ENCODE results near the gene ATP8A1.

GRCh38 chr4:42396361-42396751 lies 260.5 kb downstream of the ATP8A1 start:
- TF ChIP-seq CTCF (conservative IDR thresholded peaks at IDR 0.05; ENCODE audit: low read depth, low read length) (no peak), CEBPB (IDR thresholded peaks at IDR 0.05; ENCODE audit: low read depth, low read length) (no peak), RAD21 (IDR thresholded peaks at IDR 0.05; ENCODE audit: low read length) (no peak)

Data from IMR-90 (cell line).